Right ventricle myocardium superior (tissue), 1 donor: Measurements from ENCODE around the gene PAM16. TPM values are rescaled to one million over a fixed set of nuclear protein-coding genes. Genes with fewer than 3 reads are reported as not detected.

ENCODE experiments used
- ATAC-seq: fragments of 200-7000 bp; cut with Tn5 transposase; one replicate; pipeline ENCODE4 v1.9.1; 2020; ENCODE audit warnings: mild to moderate bottlenecking; ENCODE audit not compliant: poor library complexity
- DNase-seq: peaks from one replicate; pipeline ENCODE4 v3.0.0-alpha.2; 2020
- intact Hi-C: fragments of 100-400 bp; cut with DNase I; formaldehyde crosslinking; loops from one replicate; pipeline ENCODE4 v1.11.2; 2022
- total RNA-seq: library from RNA; stranded (reverse); fragmentation: NEBNext Ultra II Directional; extraction: Animal tissue kit (Norgen Biotek cat#: 25700); gene quantifications from one replicate; pipeline ENCODE4 v1.2.1, GENCODE V29; 2021
- donor health status: DM: no; HTN: yes; CAD: no; lungs with severe emphysema.

The PAM16 gene
- total RNA-seq, 1 donor from 2014 or later: 74.0 TPM

- intact Hi-C loops: no loop called here
- no peak for ATAC-seq
- DNase-seq: no peak
Observed at GRCh38 chr16:4293181-4293716, 57.9 kb downstream of the PAM16 start.

- DNase-seq: no peak
- intact Hi-C loops: no loop called here
- ATAC-seq: no peak
Observed at GRCh38 chr16:4291699-4292098, 59.4 kb downstream of the PAM16 start.

Other genes starting within 250 kb of the PAM16 start
- 44.8 TPM for gene ADCY9, start 234.9 kb downstream of the PAM16 start, total RNA-seq
- 350 TPM for gene SRL, start 109.2 kb downstream of the PAM16 start, total RNA-seq
- 4.0 TPM for gene TFAP4, start 78.3 kb downstream of the PAM16 start, total RNA-seq
- gene GLIS2, start 35.3 kb downstream of the PAM16 start, total RNA-seq: 14.6 TPM
- gene VASN, start 20.5 kb upstream of the PAM16 start, total RNA-seq: 5.7 TPM
- gene CORO7, start 65.3 kb upstream of the PAM16 start, total RNA-seq: 11.6 TPM
- gene DNAJA3, start 74.5 kb upstream of the PAM16 start, total RNA-seq: 76.8 TPM
- 24.9 TPM for gene NMRAL1, start 123.3 kb upstream of the PAM16 start, total RNA-seq
- 125 TPM for gene HMOX2, start 125.1 kb upstream of the PAM16 start, total RNA-seq
- gene CDIP1, start 187.5 kb upstream of the PAM16 start, total RNA-seq: 45.2 TPM
- gene C16orf96, start 205.0 kb upstream of the PAM16 start, total RNA-seq: 0.11 TPM